ENCODE results near the gene PDLIM3.

DNA sequence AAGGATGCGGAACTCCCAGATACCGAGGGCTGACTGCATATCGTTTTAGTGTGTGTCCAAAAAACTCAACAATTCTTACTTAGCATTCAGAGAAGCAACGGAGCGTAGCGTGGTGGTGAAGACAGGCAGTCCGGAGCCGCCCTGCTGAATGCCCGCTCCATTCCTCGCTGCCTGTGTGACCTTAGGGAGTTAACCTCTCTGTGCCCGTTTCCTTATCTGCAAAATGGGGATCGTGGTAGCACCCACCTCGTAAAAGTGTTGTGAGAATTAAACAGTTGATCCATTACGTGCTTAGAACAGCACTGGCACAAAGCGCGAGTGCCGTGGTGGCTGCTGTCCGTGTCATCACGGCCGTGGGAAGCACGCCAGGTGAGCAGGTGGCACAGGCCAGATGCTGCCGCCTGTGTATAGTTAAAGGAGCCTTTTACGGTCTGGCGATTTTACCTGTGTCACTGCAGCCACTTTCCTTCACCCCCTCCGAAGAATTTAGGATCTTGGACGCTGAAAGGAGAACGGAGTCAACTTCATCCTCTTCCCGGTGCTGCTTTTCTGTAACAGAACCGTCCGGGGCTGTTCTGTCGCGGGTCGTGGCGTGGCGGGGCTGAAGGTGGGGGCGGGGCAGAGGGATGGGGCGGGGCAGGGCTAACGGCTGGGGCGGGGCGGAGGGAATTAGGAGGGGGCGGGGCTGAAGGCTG is 64.7 kb downstream of the PDLIM3 start:
- TF ChIP-seq, protein P1, sequence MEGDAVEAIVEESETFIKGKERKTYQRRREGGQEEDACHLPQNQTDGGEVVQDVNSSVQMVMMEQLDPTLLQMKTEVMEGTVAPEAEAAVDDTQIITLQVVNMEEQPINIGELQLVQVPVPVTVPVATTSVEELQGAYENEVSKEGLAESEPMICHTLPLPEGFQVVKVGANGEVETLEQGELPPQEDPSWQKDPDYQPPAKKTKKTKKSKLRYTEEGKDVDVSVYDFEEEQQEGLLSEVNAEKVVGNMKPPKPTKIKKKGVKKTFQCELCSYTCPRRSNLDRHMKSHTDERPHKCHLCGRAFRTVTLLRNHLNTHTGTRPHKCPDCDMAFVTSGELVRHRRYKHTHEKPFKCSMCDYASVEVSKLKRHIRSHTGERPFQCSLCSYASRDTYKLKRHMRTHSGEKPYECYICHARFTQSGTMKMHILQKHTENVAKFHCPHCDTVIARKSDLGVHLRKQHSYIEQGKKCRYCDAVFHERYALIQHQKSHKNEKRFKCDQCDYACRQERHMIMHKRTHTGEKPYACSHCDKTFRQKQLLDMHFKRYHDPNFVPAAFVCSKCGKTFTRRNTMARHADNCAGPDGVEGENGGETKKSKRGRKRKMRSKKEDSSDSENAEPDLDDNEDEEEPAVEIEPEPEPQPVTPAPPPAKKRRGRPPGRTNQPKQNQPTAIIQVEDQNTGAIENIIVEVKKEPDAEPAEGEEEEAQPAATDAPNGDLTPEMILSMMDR (IDR thresholded peaks at IDR 0.05; ENCODE audit: insufficient read depth, low read length, poor library complexity, severe bottlenecking) = no peak
- TF ChIP-seq EZH2phosphoT487 (conservative IDR thresholded peaks at IDR 0.05; ENCODE audit: low read length) = no peak
